Stimulated activated naive CD4-positive, alpha-beta T cell treated with Interleukin-2 at 50 U/mL for 16 hours (primary cell): ENCODE results near the gene CD8B2.
"Not testable (repeated sequence)": the region's sequence is repeated elsewhere in the genome, so short reads cannot be mapped to it uniquely, and the experiment has no call there.

ENCODE experiments used
- DNase-seq: peaks from one replicate; lab custom pipeline; 2025; lab: John Stamatoyannopoulos, UW

Gene CD8B2

DNA sequence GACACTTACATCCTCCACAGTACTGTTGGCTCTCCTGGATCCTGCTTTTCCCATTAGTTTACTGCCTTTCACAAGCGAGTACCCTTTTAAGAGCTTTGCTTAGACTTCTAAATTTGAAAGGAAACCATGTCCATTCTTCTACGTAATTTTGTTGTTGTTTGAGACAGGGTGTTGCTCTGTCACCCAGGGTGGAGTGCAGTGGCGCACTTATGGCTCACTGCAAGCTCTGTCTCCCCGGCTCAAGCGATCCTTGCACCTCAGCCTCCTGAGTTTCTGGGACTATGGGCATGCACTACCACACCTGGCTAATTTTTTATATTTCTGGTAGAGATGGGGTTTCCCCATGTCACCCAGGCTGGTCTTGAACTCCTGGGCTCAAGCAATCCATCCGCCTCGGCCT lies 24.8 kb downstream of the CD8B2 start:
- not testable (repeated sequence) for DNase-seq

DNA sequence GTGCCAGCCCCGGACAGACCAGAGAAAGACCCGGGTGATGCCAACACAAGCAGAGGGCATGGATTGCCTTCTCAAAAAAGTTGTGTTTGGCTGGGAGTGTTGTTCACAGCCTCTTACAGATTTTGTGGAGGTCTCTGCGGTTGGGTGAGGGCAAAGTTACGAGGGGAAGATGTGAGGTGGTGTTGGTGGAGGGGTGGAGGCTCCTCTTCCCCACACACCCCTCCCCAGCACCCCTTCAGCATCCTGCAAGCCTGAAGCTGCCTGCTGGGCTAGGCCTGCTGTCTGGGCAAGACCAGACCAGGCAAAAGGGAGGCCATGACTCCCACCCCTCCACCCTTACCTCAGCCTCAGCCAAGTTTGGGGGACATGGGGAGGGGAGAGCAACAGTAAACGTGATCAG lies 26.2 kb downstream of the CD8B2 start:
- DNase-seq = not testable (repeated sequence)

DNA sequence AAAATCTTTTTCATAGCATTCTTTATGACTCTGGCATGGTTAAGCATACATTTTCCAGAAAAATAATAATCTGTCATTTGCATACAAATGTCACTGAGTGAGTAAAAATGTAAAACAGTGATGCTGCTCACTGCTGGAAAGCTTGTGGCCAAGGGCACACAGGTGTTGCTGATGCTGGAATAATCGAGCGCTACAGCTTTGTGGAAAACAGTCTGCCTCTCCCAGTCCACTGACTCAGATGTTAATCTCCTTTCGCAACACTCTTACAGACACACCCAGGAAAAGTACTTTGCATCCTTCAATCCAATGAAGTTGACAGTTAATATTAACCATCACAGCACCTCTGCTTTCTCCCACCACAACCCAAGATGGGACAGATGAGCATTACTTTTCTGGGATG lies 27.7 kb downstream of the CD8B2 start:
- not testable (repeated sequence) for DNase-seq

DNA sequence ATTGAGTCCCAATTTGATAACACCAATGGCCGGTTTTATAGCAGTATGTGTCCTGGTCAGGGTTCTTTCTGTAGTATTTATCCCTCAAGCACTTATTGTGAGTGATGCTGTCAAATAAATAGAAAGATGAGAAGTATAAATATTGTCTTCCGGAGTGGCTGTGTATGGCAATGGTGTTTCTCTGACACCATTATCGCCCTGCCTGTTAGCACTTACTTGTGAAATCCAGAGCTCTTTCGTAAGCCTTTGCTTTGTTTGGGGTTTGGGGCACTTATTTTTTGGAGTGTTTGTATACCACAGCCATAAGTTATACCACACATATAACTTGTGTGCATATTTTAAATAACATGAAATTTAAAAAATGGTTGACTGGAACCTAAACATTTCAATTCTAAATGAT lies 29.3 kb downstream of the CD8B2 start:
- DNase-seq = no peak

DNA sequence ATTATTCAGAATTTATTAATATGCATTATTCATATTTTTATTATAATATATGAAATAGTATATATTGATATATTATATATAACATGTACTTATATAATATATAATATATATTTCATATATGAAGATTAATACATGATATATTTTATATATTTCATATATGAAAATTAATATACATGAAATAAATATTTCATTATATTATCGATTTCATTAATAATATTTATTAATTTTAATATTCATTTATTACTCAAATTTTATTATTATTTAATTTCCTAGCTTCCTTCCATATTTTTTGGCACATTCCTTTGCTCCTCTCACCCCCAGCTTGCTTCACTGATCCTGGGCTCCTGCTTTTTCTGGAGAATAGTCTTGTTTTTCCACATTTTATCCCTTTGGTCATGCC lies 29.7 kb downstream of the CD8B2 start:
- DNase-seq = no peak

DNA sequence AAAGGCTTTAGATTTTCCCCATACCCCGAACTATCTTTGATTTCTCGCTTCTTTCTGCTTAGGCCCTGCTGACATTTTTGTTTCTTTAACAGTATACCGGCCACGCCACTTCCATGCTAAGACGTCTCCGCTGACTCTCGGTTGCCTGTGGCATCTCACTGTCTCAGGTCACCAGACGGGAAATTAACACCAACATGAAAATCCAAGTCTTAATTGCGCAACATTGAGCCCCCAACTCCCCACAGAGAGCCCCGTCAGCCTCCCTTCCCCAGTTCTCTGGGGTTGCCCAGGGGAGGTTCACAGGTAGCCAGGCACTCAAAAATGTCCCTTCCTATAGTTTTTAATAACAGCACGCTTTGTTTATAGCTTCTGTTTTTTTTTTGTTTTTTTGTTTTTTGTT lies 30.2 kb downstream of the CD8B2 start:
- no peak for DNase-seq

DNA sequence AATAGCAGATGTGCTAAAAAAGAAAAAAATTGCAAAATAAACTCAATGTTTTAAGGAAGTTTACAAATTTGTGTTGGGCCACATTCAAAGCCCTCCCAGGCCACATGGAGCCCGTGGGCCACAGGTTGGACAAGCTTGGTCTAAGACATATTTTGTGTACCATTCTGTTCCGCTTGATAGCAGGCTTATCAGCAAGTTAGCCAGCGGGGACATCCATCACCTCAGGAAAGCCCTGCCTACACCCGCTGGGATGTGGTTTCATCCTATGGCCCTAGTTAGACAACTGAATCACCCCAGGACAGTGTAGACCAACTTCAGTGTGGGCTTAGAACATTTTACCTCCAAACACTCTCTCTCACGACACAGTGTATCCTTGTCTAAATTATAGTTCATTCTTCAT lies 32.6 kb downstream of the CD8B2 start:
- no peak for DNase-seq

DNA sequence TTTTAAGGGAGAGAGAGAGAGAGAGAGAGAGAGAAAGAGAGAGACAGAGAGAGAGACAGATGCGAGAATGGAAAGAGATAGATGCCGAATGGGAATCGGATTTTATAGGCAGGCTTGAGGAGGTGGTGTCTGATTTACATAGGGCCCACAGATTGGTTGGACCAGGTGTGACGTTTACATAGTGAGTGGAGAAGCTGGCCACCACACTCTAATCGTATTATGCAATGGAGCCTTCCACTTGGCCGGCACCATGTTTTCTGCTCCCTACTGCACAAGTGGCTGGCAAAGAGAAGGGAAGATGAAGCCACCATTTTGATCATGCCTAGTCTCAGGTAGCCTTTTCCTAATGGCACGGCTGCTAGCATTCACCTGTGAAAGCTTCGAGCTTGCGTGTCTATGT lies 33.9 kb downstream of the CD8B2 start:
- DNase-seq = no peak

DNA sequence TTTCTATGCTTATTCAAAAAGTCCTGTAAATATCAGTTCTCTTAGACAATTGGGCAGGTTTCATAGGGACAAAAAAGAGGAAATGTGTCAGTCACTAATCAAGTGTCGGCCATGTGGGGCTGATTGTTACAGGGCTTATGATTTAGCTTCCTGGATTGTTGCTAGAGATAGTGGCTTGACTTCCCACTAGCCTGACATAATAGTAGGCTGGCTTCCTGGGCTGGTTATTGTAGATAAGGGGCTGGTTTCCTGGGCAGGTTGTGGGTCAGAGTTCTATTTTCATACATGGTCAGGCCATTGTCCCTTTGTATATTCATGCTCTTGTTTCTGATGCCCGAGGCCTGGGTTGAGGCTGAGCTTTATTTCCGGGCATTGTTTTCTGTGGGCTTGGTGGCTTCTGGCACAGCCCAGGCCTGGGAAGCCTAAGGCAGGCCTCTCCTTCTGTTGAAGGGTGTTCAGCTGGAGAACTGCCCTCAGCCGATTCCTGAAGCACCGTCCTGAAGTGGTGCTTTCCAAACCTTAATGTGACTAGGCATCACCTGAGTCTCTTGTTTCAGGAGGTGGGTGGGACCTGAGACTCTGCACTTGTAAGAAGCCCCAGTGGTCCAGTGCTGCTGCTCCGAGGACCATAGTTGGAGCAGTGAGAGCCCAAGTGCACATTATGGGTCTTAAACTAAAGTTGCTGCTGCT lies 37.0 kb downstream of the CD8B2 start:
- DNase-seq = no peak

DNA sequence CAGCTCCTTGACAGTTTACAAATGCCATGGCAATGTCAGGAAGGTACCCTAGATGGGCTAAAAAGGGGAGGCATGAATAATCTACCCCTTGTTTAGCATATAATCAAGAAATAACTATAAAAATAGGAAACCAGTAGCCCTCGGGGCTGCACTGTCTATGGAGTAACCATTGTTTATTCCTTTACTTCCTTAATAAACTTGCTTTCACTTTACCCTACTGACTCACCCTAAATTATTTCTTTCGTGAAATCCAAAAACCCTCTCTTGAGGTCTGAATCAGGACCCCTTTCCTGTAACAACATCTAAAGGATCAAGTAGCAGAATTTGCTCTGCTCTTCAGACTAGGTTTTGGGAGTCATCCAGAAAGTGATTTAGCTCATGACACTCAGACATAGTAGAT lies 43.7 kb downstream of the CD8B2 start:
- DNase-seq = no peak

DNA sequence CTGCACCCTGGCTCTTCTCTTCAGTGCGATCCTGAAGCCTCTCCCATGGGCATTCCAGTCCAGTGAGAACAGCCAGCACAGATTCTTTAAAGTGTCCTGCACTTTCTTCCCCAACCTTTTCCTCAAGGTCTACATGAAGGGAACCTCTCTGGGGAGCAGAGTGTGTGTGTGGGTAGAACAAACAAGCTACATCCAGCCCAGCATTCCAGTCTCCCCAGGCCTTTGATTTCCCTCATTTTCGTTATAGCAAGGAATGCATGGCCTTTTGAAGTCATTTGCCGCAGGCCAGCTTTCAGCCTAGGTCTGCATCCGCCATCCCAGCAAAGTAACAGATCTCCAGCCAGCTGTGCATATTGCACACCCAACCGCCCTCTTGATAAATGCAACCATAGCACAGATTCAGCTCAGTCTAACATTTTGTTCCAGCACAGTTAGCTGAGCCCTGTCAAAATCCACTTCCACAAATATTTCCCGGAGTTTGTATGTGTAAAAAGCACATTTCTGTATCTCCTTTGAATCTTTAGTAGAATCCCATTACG lies 44.6 kb downstream of the CD8B2 start:
- no peak for DNase-seq

DNA sequence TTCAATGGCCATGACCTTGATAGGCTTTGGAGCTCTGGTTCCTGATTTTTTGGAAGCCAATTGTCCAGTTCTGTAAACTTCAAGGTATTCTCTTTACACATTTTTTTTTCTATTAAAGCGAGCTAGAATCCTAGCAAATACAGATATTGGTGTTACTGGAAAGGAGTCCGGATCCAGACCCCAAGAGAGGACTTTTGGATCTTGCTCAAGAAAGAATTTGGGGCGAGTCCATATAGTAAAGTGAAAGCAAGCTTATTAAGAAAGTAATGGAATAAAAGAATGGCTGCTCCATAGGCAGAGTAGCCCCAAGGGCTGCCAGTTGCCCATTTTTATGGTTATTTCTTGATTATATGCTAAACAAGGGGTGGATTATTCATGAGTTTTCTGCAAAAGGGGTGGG lies 45.1 kb downstream of the CD8B2 start:
- DNase-seq = no peak

DNA sequence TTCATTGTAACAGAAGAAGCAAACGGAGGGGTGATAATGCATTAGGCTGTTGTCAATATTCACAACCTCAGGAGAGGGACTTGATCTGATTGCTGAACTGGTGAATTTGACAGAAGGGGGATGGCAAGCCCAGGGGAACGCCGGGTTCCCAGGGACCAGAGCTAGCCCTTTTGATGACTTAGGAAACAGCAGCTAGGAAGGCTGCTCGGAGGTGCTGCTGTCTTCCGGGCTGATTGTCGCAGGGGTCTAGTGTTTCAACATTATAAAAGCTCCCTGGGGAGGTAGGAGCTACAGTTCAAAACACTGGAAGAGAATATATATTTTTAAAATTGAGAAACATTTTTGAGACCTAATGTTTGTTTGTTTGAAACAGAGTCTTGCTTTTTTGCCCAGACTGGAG lies 47.3 kb downstream of the CD8B2 start:
- no peak for DNase-seq

DNA sequence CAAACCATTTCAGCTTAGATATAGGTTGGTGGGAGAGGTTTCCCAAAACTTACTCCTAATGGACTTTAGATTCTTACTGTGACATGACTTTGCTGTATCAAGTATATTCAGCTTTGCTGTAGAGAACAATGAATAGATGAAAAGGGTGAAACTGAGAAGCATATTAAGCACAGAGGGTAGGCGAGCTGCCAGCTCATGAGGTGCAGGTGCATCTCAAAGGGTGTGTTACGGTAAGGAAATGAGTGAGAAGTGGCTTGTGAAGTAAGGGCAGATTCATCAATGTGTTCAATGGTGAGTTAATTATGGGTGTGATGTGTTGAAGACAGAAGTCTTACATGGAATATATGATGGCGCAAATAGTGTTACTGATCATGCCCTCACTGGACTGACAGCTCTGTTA lies 49.3 kb downstream of the CD8B2 start:
- DNase-seq = no peak

DNA sequence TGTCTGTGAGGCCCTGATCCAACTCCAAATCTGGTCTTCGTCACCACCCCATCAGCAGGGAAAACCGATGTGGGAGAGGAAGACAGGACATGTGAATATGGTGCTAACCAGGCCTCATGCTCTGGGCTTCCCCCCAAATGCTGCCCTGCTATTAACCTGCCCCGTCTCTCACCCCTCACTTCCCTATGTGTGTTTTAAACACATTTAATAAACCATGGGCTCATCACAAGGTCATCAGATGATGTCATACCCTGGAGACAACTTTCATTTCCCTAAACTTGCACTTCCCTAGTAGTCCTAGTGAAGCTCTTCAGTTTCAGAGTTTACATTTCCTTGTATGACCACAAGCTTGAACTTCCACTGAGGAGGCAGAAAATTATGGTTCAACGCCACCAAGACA lies 49.9 kb downstream of the CD8B2 start:
- DNase-seq = no peak

DNA sequence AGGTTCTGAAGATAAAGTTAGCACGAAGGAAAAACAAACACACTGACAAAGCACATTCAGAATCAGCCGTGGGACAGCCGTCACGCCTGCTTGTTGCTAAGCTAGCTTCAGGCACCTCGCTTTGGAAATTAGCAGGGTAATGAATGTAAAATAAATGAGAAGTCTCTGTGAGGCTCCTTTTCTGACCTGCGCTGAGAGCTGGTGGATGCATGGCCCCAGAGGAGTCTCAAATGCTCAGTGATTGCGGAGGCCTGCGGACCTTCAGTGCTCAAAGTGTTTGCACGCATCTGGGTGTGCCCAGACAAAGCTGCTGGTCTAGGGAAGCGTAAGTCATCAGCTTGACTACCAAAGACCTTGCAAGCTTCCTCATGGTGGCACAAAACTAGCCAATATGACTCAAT lies 50.6 kb downstream of the CD8B2 start:
- no peak for DNase-seq

DNA sequence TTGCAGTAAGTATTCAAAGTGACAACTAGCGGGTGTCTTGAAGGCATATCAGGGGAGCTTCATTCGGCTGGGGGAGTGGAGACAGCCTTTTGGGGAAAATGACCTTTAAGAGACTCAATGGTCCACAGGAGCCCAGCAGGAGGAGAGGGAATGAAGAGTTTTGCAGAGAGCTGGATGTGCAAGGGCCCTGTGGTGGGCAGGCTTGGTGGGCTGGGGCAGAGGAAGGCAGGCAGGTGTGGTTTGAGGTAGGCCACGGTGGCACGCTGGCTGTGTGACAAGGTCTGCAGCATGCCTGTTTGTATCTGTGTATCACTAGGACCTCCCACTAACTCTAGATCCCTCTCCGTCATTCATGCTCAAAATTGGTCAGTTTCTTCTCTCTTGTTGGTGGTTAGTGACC lies 53.7 kb downstream of the CD8B2 start:
- no peak for DNase-seq

DNA sequence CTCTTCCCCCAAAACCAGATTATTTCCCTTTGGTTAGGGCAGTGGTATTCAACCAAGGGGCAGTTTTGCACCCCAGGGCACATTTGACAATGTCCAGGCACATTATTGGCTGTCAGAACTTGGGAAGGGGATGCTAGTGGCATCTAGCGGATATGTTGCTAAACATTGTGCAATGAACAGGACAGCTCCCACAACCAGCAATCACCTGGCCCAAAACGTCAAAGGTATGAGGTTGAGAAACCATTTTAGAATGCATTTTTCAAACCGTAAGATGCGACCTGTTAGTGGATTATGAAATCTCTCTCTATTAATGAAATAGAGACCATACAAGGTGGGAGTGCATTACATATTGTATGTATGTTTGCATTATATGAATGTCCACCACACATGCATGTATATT lies 54.2 kb downstream of the CD8B2 start:
- DNase-seq = no peak

DNA sequence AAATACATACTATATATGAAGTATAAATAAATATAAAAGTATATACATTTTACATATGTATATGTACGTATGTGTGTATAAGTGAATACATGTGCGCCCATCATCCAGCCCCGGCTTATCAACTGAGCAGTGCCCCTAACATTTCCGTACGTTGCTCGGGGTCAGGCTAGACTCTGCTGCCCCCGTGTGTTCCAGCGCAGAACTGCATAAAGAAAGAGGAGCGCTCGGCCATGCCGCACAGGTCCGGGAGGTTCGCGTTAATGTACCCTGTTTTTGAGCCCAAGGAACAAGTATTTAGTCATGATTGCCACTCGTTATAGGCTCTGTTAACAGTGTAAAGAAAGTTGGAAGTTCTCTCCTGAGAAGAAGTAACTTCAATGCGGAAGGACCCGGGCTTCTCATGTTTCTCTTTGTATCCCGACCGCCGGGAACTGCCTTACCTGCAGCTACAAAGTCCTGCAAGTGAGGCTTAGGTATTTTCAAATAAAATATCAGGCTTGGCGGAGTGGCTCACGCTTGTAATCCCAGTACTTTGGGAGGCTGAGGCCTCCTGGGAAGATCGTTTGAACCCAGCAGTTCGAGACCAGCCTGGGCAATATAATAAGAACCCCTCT lies 55.7 kb downstream of the CD8B2 start:
- peak; percentile 64 for DNase-seq

DNA sequence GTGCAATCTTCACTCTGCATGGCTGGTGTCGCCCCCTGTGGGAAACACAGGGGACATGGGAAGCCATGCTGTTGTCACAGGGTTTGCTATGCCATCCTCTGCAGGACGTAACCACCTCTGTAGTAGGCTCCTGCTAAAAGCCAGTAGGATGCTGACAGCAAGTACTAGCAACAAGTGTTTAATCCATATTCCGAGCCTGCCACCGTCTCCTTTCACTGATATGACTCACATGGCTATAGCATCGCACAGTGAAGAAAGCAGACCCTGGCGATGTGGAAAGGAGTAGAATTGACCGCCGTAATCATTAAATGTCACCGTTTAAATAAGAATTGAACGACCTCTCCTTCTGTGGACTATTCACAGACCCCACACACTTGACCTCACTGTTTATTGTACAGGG lies 57.8 kb downstream of the CD8B2 start:
- no peak for DNase-seq

DNA sequence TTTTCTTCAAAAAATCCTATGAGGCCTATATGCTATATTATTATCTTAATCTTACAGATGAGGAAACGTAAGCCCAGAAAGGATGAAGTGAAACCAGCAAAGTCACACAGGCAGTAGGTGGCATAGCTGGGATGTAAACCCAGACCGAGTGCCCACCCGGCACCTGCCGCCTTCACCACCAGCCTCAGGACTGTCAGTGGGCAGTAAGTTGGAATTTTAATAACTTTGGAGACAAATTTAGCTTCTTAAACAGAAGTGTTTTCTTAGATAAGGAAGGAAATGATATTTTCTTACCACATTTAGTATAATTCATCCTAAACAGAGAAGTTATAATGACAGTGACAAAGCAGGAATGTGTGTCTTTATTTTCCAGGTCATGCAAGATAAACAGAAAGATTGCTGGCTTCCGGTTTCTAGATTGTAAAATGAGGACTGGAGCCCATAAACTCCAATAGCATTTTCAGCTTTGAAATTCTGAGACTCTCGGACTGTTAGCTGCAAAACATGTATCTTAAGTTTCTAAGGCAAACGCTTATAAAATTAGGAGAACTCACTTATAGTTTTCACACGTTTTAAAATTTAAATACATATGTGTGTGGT lies 59.3 kb downstream of the CD8B2 start:
- no peak for DNase-seq

DNA sequence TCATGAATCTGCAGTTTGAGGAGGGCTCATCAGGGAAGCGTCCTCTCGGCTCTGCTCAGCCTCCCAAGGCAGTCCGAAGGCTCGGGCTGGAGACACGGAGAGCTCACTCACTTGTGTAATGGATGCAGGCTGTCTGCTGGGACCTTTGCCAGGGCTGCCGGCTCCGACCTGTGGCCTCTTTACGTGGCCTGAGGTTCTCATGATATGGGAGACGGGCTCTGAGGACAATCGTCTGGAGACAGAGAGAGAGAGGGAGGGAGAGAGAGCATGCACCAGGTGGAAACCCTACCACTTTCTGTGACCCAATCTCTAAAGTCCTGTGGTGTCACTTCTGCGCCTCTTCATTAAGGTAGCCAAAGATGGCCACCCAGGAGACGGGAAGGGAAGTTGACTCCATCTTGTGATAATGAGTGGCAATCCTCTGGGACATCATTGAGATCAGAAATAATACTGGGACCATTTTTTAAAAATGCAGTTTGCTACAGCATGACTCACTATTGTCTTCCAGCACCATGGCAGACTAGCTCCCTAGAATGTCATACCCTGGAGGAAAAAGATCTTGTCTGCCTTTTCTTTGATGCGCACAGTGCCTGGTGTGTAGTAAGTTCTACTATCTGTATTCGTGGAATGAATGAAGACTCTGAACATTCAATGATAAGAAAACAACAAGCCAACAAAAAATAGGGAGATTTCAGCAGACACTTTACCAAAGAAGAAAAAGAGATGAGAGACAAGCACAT lies 60.2 kb downstream of the CD8B2 start:
- DNase-seq = no peak
